Spleen (tissue), 11 donors: Measurements from ENCODE around the gene CARD10. TPM values are rescaled to one million over a fixed set of nuclear protein-coding genes. Genes with fewer than 3 reads are reported as not detected.

ENCODE experiments used
- DNase-seq: peaks from one replicate; pipeline ENCODE4 v3.0.0-alpha.2; 2020
- H3K27ac ChIP-seq, 8 donors: fragments of 200-600 bp; sonication (generic) in 7 of 8; 1 replicate in 4 of 8; 2 replicates in 4 of 8; pipeline versions ENCODE4 v1.5.0 to v1.8.0; 2016 to 2021; ENCODE audit warnings: inconsistent platforms in 4 of 8, mild to moderate bottlenecking in 4 of 8, moderate library complexity in 1 of 8
- H3K27me3 ChIP-seq, 7 donors: fragments of 200-600 bp; sonication (generic) in 6 of 7; replicated peaks in 1 of 7; 1 replicate in 4 of 7; 2 replicates in 3 of 7; pipeline versions ENCODE4 v1.5.0 to v1.8.0; 2016 to 2021; ENCODE audit warnings: inconsistent platforms in 3 of 7, mild to moderate bottlenecking in 1 of 7
- H3K36me3 ChIP-seq, 6 donors: fragments of 200-600 bp; sonication (generic) in 5 of 6; 1 replicate in 4 of 6; 2 replicates in 2 of 6; pipeline versions ENCODE4 v1.5.0 to v1.8.0; 2016 to 2021; ENCODE audit warnings: inconsistent platforms in 2 of 6
- H3K4me1 ChIP-seq, 6 donors: fragments of 200-600 bp; sonication (generic) in 5 of 6; 1 replicate in 3 of 6; 2 replicates in 3 of 6; pipeline versions ENCODE4 v1.5.0 to v1.8.0; 2016 to 2021; ENCODE audit warnings: inconsistent platforms in 3 of 6
- H3K4me3 ChIP-seq, 8 donors: fragments of 200-600 bp; sonication (generic) in 7 of 8; 1 replicate in 4 of 8; 2 replicates in 4 of 8; pipeline versions ENCODE4 v1.5.0 to v1.8.0; 2016 to 2021; ENCODE audit warnings: inconsistent platforms in 4 of 8, mild to moderate bottlenecking in 4 of 8, moderate library complexity in 2 of 8
- H3K9me3 ChIP-seq, 8 donors: fragments of 200-600 bp; sonication (generic) in 7 of 8; 1 replicate in 4 of 8; 2 replicates in 4 of 8; pipeline versions ENCODE4 v1.5.0 to v1.8.0; 2016 to 2021; ENCODE audit warnings: inconsistent platforms in 4 of 8
- CTCF ChIP-seq, 11 experiments: fragments of 200-600 bp in 7 of 11; fragments of 450-650 bp in 4 of 11; sonication (generic) in 4 of 11; IDR thresholded peaks in 8 of 11; conservative IDR thresholded peaks in 3 of 11; 1 replicate in 7 of 11; 2 replicates in 4 of 11; pipeline versions ENCODE4 v1.4.0 to v1.8.0; 2016 to 2021; ENCODE audit warnings: antibody characterized with exemption in 11 of 11, inconsistent platforms in 4 of 11, mild to moderate bottlenecking in 1 of 11
- POLR2A ChIP-seq, 3 donors: fragments of 450-650 bp; IDR thresholded peaks; one replicate each; pipeline ENCODE4 v1.5.1; 2017; ENCODE audit warnings: antibody characterized with exemption in 3 of 3, mild to moderate bottlenecking in 1 of 3
- POLR2AphosphoS5 ChIP-seq, 3 donors: sonication (generic); formaldehyde crosslinking; IDR thresholded peaks; one replicate each; pipeline ENCODE4 v1.5.1; 2017; ENCODE audit warnings: antibody characterized with exemption in 3 of 3
- WGBS, 5 donors: extraction: QIAGEN DNeasy Blood & Tissue Kit in 3 of 5; methylation state at CpG; one replicate each; pipeline versions ENCODE4 v1.1.5 to v1.1.7; 2013 to 2018; 5-methylcytosine and 5-hydroxymethylcytosine counted together
- intact Hi-C: fragments of 100-400 bp; cut with DNase I; formaldehyde crosslinking; loops from one replicate; pipeline ENCODE4 v1.15.0; 2023; ENCODE audit warnings: low total_unique reads
- polyA plus RNA-seq, 3 donors: library from polyadenylated mRNA; stranded (reverse); fragments of 200-250 nt; gene quantifications; one replicate each; pipeline ENCODE4 v1.2.1, GENCODE V29; 2013
- total RNA-seq, 7 donors: library from RNA; depleted of rRNA in 3 of 7; stranded (reverse); fragments of >200 nt in 3 of 7; fragmentation: NEBNext Ultra II Directional in 4 of 7; extraction: Animal tissue kit (Norgen Biotek cat#: 25700) in 4 of 7; gene quantifications; one replicate each; pipeline versions ENCODE4 v1.1.0 to v1.2.1, GENCODE V29; 2016 to 2021
- donor health status: healthy with polysubstance abuse.
- donor health status: DM: no; HTN: no; CAD: no; lungs with moderate emphysema.
- donor health status: DM: no; HTN: no; CAD: no.
- donor health status: Bipolar disorder and iron deficiency.
- donor health status: healthy.
- donor health status: DM: no; HTN: no; CAD: no.
- donor health status: DM: yes; HTN: yes; CAD: no.

The CARD10 gene
- total and polyA plus RNA-seq, 10 donors = 2.5 to 12.5 (median 9.5) TPM

GRCh38 chr22:37449331-37450001, 69.7 kb downstream of the CARD10 start:
- intact Hi-C loops = no loop called here
- no peak overlapping the region for H3K27ac ChIP-seq
- 22 to 45% (median 40%) methylated on average over 11 to 15 of the region's 15 CpGs for WGBS, 5 donors
- no peaks in the 10 kb centered on the region for H3K9me3 ChIP-seq
- H3K4me1 ChIP-seq = no peaks in the 10 kb centered on the region
- DNase-seq = no peak
- TF ChIP-seq POLR2AphosphoS5 (IDR thresholded peaks at IDR 0.05) (no peak), CTCF (IDR thresholded peaks at IDR 0.05 in 8 of 11, conservative IDR thresholded peaks at IDR 0.05 in 3 of 11) (no peak), POLR2A (IDR thresholded peaks at IDR 0.05) (no peak)
- H3K27me3 ChIP-seq = peaks cover 0 to 34% (median 0%) of the 10 kb centered on the region in 7 donors
- H3K4me3 ChIP-seq = no peak overlapping the region
- no peaks in the 10 kb centered on the region for H3K36me3 ChIP-seq

GRCh38 chr22:37448516-37449127, 70.6 kb downstream of the CARD10 start:
- no peaks in the 10 kb centered on the region for H3K4me1 ChIP-seq
- peaks cover 0 to 34% (median 0%) of the 10 kb centered on the region in 7 donors for H3K27me3 ChIP-seq
- 85 to 91% (median 88%) methylated on average over 14 to 18 of the region's 18 CpGs for WGBS, 5 donors
- no peaks in the 10 kb centered on the region for H3K36me3 ChIP-seq
- H3K27ac ChIP-seq = no peak overlapping the region
- no peaks in the 10 kb centered on the region for H3K9me3 ChIP-seq
- intact Hi-C loops = no loop called here
- DNase-seq = no peak
- TF ChIP-seq POLR2AphosphoS5 (IDR thresholded peaks at IDR 0.05) (no peak), CTCF (IDR thresholded peaks at IDR 0.05 in 8 of 11, conservative IDR thresholded peaks at IDR 0.05 in 3 of 11) (no peak), POLR2A (IDR thresholded peaks at IDR 0.05) (no peak)
- H3K4me3 ChIP-seq = no peak overlapping the region

- DNase-seq = no peak
- H3K4me3 ChIP-seq = no peak overlapping the region
- H3K9me3 ChIP-seq = peaks cover 0 to 10% (median 6%) of the 10 kb centered on the region in 8 donors
- H3K4me1 ChIP-seq = no peaks in the 10 kb centered on the region
- no peaks in the 10 kb centered on the region for H3K36me3 ChIP-seq
- TF ChIP-seq CTCF (IDR thresholded peaks at IDR 0.05 in 8 of 11, conservative IDR thresholded peaks at IDR 0.05 in 3 of 11) (no peak), POLR2A (IDR thresholded peaks at IDR 0.05) (no peak)
- WGBS, 5 donors = 86 to 91% (median 89%) methylated on average over 9 of the region's 9 CpGs
- H3K27me3 ChIP-seq = peaks cover 0 to 38% (median 0%) of the 10 kb centered on the region in 7 donors
- intact Hi-C loops = no loop called here
- H3K27ac ChIP-seq = no peak overlapping the region
These were observed 73.7 kb downstream of the CARD10 start for GRCh38 chr22:37445501-37445900.

GRCh38 chr22:37443977-37444376, 75.2 kb downstream of the CARD10 start:
- TF ChIP-seq CTCF (IDR thresholded peaks at IDR 0.05 in 8 of 11, conservative IDR thresholded peaks at IDR 0.05 in 3 of 11) = no peak
- TF ChIP-seq POLR2A (IDR thresholded peaks at IDR 0.05) = no peak
- no peak for TF ChIP-seq POLR2AphosphoS5 (IDR thresholded peaks at IDR 0.05)
- intact Hi-C loops = no loop called here
- WGBS, 5 donors = 81 to 89% (median 84%) methylated on average over 7 of the region's 7 CpGs
- Histone ChIP-seq H3K4me1 (no peaks in the 10 kb centered on the region), H3K27ac (no peak overlapping the region), H3K9me3 (peaks cover 0 to 12% (median 6%) of the 10 kb centered on the region in 8 donors), H3K27me3 (peaks cover 0 to 37% (median 0%) of the 10 kb centered on the region in 7 donors), H3K4me3 (no peak overlapping the region), H3K36me3 (no peaks in the 10 kb centered on the region)
- DNase-seq = no peak
